OCI-LY1 (cell line): ENCODE measurements around the gene PARD3B.

Source experiments
- CTCF ChIP-seq: fragments of 200-600 bp; sonication (generic), shearing (Covaris generic); IDR thresholded peaks from 2 replicates; pipeline ENCODE4 v1.5.1; 2017; ENCODE audit warnings: mild to moderate bottlenecking, antibody characterized with exemption, low read length, moderate library complexity, mixed read lengths
- EZH2 ChIP-seq: fragments of 200-600 bp; sonication (generic), shearing (Covaris generic); IDR thresholded peaks from 2 replicates; pipeline ENCODE4 v1.8.0; 2017; ENCODE audit warnings: borderline replicate concordance, mixed run types, mild to moderate bottlenecking, antibody characterized with exemption, low read length, moderate library complexity, mixed read lengths

DNA sequence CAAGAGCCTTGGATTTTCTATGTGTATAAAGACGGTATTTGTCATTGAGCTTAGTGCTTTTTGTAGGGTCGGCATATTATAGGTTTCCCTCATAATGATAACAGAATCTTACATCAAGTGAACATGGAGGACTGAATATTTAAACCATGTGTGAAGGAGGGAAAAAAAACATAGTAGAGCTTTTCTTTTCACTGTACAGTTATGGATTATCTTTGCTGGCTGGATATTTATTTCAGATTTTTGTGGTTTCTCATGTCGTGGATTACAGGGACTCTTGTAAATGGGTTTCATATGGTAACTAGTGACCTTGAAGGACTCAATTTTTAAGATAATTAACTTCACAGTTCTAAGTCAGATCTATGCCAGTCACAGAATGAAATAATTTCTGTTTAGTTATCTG is 806.8 kb downstream of the PARD3B start:
- TF ChIP-seq CTCF (no peak), EZH2 (no peak)
